ENCODE data around the gene MRPL10.

Gene MRPL10

DNA sequence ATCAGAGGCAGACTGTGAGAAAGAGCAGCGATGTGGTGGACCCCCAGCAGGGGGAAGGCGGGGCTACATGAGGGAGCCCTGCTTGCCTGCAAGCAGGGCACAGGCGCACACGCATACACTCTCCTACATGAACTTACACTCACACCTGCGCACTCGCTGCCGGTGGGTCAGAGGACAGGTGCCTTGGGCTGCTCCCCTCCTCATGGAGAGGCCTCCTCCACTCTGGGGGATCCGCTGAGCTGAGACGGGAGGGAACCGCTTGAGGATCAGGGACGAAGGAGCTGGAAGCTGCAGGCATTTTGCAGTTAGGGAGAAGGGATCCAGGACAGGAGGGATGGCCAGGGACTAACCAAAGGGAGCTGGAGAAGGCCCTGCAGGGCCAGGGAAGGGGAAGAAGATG is 23.9 kb downstream of the MRPL10 start:
- no peak overlapping the region for H3K27ac ChIP-seq
- TF ChIP-seq ZFX (IDR thresholded peaks at IDR 0.05; ENCODE audit: borderline replicate concordance): no peak
- TF ChIP-seq, protein P1, sequence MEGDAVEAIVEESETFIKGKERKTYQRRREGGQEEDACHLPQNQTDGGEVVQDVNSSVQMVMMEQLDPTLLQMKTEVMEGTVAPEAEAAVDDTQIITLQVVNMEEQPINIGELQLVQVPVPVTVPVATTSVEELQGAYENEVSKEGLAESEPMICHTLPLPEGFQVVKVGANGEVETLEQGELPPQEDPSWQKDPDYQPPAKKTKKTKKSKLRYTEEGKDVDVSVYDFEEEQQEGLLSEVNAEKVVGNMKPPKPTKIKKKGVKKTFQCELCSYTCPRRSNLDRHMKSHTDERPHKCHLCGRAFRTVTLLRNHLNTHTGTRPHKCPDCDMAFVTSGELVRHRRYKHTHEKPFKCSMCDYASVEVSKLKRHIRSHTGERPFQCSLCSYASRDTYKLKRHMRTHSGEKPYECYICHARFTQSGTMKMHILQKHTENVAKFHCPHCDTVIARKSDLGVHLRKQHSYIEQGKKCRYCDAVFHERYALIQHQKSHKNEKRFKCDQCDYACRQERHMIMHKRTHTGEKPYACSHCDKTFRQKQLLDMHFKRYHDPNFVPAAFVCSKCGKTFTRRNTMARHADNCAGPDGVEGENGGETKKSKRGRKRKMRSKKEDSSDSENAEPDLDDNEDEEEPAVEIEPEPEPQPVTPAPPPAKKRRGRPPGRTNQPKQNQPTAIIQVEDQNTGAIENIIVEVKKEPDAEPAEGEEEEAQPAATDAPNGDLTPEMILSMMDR (IDR thresholded peaks at IDR 0.05): no peak

DNA sequence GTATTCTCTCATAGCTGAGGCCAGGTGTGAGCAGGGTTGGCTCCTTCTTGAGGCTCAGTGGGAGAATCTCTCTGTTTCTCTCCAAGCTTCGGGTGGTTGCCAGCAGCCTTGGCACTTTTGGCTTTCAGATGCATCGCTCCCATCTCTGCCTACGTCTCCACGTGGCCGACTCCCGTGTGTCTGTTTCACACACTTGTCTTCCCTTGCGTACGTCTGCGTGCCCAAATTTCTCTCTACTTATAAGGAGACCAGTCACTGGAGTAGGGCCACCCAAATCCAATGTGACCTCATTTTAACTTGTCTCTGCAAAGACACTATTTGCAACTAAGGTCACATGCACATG is 24.5 kb downstream of the MRPL10 start:
- TF ChIP-seq, protein P1 (IDR thresholded peaks at IDR 0.05): no peak
- TF ChIP-seq ZFX (IDR thresholded peaks at IDR 0.05; ENCODE audit: borderline replicate concordance): no peak
- no peak overlapping the region for H3K27ac ChIP-seq

DNA sequence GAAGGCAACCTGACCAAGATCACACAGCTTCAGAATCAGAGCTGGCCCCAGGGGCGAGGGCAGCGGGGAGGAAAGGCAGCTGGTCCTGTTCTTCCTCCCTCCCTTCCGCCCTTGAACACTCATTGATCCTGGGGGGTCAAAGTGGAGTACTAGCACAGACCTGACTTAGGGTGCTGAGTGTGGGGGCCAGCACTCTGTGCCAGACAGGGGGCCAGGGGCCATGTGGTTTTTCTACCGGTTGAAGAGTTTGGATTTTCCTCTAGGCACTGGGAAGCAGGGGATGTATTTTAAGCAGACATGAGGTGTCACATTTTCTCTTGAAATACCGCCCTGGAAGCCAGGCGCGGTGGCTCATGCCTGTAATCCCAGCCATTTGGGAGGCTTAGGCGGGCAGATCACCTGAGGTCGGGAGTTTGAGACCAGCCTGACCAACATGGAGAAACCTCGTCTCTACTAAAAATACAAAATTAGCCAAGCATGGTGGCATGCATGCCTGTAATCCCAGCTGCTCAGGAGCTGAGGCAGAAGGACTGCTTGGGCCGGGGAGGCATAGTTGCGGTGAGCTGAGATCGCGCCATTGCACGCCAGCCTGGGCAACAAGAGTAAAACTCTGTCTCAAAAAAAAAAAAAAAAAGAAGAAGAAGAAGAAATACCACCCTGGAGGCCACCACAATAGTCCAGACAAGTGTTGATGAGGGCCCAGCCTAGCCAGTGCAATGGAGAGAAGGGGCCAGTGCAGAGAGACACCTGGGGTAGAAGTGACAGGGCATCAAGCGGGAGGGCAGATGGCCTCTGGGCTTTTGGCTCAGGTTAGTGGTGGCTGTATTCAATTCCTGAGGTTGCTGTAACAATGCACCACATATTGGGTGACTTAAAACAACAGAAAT is 25.1 kb downstream of the MRPL10 start:
- TF ChIP-seq ZFX (IDR thresholded peaks at IDR 0.05; ENCODE audit: borderline replicate concordance): no peak
- TF ChIP-seq, protein P1 (IDR thresholded peaks at IDR 0.05): no peak
- H3K27ac ChIP-seq: no peak overlapping the region

DNA sequence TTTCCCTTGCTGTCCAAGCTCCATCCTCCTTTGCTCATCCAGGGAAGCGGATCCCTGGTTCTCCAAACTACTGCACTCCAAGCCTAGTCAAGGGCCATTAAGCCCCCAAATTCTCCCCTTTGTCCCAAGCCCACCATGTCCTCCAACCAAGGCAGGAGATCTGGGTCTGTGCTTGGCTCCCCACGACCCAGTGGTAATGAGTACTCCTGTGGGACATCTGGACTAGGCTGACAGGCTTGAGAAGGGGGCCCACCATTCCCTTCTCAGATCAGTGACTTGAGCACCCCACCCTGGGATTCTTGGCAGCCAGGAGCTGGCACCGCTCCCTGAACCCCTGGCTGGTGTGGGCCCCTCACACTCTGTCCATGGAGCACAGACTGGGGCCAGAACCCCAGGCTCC is 26.9 kb downstream of the MRPL10 start:
- TF ChIP-seq, protein P1 (IDR thresholded peaks at IDR 0.05): no peak
- TF ChIP-seq ZFX (IDR thresholded peaks at IDR 0.05; ENCODE audit: borderline replicate concordance): no peak
- H3K27ac ChIP-seq: no peak overlapping the region

DNA sequence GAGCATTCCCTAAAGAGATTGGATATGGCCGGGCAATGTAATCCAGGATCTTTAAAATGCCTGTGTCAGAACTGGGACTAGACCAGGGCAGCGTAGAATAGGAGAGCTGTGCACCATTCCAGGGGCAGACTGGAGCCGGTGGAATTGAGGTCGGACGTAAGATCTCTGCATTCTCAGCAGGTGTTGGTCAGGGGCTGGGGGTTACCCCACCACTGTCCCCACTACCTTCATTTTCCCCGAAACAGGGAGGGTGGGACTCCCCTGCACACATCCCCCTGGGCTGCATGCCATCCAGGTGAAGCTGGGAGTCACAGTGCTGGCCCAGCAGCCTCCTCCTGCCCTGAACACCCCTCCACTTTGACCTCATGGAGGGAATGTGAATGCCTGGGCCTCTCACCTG is 27.6 kb downstream of the MRPL10 start:
- TF ChIP-seq, protein P1 (IDR thresholded peaks at IDR 0.05): no peak
- TF ChIP-seq ZFX (IDR thresholded peaks at IDR 0.05; ENCODE audit: borderline replicate concordance): no peak
- H3K27ac ChIP-seq: no peak overlapping the region

DNA sequence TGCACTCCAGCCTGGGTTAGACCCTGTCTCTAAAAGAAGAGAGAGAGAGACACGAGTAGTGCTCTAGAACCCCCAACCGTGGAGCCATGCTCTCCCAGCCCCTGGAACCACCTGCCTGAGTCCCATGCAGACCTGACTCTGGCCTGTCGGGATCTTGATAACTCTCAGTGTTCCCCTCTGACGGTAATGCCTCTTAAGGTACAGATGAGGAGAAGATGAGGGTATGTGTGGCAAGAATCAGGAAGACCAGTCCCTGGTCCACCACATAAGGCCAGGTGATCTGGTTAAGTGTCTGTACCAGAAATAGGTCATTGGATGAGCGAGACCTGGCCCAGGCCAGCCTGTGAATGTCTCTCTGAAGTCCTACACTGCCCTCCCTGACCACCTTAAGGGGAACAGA is 28.1 kb downstream of the MRPL10 start:
- H3K27ac ChIP-seq: no peak overlapping the region
- TF ChIP-seq, protein P1 (IDR thresholded peaks at IDR 0.05): no peak
- TF ChIP-seq ZFX (IDR thresholded peaks at IDR 0.05; ENCODE audit: borderline replicate concordance): no peak

- TF ChIP-seq, protein P1 (IDR thresholded peaks at IDR 0.05): peak; percentile 83
- no peak for TF ChIP-seq ZFX (IDR thresholded peaks at IDR 0.05; ENCODE audit: borderline replicate concordance)
- no peak overlapping the region for H3K27ac ChIP-seq
Observed at GRCh38 chr17:47802341-47803022, 28.9 kb downstream of the MRPL10 start.

Data from 22Rv1 (cell line).